Ishikawa (cell line): ENCODE data around the gene PRM1.

Experiments used
- EP300 ChIP-seq: IDR thresholded peaks from 2 replicates; pipeline ENCODE4 v1.6.1; 2012; ENCODE audit warnings: borderline replicate concordance
- TAF1 ChIP-seq: IDR thresholded peaks from 2 replicates; pipeline ENCODE4 v1.6.1; 2012; ENCODE audit warnings: low read depth, mild to moderate bottlenecking
- TEAD4 ChIP-seq: IDR thresholded peaks from 2 replicates; pipeline ENCODE4 v1.6.1; 2012
- YY1 ChIP-seq: IDR thresholded peaks from 2 replicates; pipeline ENCODE4 v1.6.1; 2012; ENCODE audit warnings: low read depth
- TF ChIP-seq, protein P1 (sequence below): IDR thresholded peaks from 2 replicates; pipeline ENCODE4 v1.6.1; 2012; ENCODE audit warnings: low read depth, mild to moderate bottlenecking
- TF ChIP-seq, protein P2 (sequence below): IDR thresholded peaks from 2 replicates; pipeline ENCODE4 v1.6.1; 2012
- TF ChIP-seq, protein P3 (sequence below): IDR thresholded peaks from 2 replicates; pipeline ENCODE4 v1.6.1; 2012

DNA sequence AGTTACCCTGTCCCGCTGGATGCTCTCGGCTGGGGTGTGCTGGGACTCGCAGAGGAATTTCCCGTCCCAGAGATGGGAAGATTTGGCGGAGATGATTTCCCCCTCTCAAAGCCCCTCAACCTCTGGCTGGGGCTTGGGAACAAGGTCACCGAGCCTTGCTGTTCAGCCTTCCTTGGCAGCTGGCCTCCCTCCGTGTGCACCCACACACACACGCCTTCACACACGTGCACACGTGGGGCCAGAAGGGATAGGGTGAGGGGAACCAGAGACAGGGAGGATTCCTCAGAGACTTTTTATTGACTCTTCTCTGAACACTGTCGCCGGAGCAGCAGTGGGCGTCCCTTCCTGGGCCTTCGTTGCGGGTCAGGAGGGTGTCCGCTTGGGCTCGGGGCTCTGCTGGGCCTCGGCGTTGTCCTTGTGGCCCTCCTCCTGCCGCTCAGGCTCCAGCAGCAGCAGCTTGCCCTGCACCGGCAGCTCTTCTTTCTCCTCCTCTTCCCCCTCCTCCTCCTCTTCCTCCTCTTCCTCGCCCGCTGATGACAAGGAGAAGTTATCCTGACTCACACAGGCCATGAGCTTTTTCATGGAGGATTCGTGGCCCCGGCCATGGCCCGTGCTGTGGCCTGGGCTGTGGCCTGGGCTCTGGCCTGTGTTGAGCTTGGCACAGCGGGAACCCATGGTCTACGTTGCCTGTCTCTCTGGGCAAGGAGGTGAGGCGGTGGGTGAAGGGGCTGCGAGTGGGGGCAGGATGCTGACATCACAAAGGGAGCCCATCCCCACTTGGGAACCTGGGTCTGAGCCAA lies 8.0 kb downstream of the PRM1 start, which contains the start of gene PRM3:
- TF ChIP-seq, protein P1, sequence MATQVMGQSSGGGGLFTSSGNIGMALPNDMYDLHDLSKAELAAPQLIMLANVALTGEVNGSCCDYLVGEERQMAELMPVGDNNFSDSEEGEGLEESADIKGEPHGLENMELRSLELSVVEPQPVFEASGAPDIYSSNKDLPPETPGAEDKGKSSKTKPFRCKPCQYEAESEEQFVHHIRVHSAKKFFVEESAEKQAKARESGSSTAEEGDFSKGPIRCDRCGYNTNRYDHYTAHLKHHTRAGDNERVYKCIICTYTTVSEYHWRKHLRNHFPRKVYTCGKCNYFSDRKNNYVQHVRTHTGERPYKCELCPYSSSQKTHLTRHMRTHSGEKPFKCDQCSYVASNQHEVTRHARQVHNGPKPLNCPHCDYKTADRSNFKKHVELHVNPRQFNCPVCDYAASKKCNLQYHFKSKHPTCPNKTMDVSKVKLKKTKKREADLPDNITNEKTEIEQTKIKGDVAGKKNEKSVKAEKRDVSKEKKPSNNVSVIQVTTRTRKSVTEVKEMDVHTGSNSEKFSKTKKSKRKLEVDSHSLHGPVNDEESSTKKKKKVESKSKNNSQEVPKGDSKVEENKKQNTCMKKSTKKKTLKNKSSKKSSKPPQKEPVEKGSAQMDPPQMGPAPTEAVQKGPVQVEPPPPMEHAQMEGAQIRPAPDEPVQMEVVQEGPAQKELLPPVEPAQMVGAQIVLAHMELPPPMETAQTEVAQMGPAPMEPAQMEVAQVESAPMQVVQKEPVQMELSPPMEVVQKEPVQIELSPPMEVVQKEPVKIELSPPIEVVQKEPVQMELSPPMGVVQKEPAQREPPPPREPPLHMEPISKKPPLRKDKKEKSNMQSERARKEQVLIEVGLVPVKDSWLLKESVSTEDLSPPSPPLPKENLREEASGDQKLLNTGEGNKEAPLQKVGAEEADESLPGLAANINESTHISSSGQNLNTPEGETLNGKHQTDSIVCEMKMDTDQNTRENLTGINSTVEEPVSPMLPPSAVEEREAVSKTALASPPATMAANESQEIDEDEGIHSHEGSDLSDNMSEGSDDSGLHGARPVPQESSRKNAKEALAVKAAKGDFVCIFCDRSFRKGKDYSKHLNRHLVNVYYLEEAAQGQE: no peak
- TF ChIP-seq TAF1 (no peak), EP300 (no peak), YY1 (no peak), TEAD4 (no peak)
- TF ChIP-seq, protein P2, sequence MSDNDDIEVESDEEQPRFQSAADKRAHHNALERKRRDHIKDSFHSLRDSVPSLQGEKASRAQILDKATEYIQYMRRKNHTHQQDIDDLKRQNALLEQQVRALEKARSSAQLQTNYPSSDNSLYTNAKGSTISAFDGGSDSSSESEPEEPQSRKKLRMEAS: no peak
- TF ChIP-seq, protein P3, sequence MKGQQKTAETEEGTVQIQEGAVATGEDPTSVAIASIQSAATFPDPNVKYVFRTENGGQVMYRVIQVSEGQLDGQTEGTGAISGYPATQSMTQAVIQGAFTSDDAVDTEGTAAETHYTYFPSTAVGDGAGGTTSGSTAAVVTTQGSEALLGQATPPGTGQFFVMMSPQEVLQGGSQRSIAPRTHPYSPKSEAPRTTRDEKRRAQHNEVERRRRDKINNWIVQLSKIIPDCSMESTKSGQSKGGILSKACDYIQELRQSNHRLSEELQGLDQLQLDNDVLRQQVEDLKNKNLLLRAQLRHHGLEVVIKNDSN: no peak
